Stomach (tissue), 4 donors: Measurements from ENCODE around the gene APRT.
A peak's percentile ranks its signal among the peaks of the same experiment; 100 is the strongest.

Experiments
- EP300 ChIP-seq: sonication (generic); formaldehyde crosslinking; IDR thresholded peaks from one replicate; pipeline ENCODE4 v1.6.1; 2017; ENCODE audit warnings: antibody characterized with exemption
- POLR2A ChIP-seq, 4 donors: fragments of 450-650 bp; IDR thresholded peaks; one replicate each; pipeline ENCODE4 v1.6.1; 2016; ENCODE audit warnings: antibody characterized with exemption in 4 of 4, control low read depth in 2 of 4, mild to moderate bottlenecking in 1 of 4, moderate library complexity in 1 of 4
- POLR2AphosphoS5 ChIP-seq, 3 donors: sonication (generic); formaldehyde crosslinking; IDR thresholded peaks; one replicate each; pipeline ENCODE4 v1.6.1; 2016; ENCODE audit warnings: antibody characterized with exemption in 3 of 3
- TF ChIP-seq, protein P1 (sequence below), 7 experiments: fragments of 450-650 bp in 4 of 7; fragments of 200-600 bp in 3 of 7; sonication (generic) in 3 of 7; IDR thresholded peaks; one replicate each; pipeline ENCODE4 v1.5.1; 2016 to 2019; ENCODE audit warnings: antibody characterized with exemption in 7 of 7, control low read depth in 2 of 7, mild to moderate bottlenecking in 1 of 7

DNA sequence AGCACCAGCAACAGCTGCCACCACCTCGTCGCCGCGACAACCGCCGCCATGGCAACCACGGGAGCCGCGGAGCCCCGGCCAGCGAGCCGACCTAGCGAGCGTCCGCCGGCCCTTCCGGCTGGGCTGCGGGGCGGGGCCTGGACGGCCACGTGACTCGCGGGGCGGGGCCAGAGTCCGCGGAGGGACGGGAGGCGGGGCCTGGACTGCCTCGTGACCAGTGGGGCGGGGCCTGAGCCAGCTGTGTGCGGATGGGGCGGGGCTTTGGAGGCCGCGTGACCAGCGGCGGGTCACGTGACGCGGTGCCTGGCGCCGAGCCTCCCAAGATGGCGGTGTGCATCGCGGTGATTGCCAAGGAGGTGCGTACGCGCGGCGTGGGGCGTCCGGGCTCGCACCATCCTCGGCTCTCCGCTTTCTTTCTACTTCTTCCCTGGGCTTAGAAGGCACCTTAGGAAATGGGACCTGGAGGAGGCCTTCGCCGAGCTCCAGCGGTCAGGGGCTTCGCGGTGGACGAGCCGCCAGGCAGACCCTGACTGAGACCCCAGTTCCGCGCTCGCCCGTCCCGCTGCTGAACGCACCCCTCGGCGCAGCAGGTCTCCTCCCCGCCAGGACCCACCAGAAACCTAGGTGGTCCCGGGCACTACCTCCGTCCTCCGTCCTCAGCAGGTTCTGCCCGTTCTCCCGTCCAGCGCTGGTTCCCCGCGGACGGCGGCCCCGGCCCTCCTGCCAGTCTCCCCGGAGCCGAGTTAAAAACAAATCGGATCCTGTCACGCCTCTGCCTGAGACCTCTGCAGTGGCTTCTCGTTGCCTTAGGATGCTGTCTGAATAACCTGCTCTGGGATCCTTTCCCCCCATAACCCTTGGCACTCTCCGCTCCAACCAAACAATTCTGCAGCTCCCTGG is 45.4 kb upstream of the APRT start, which contains the start of the genes GALNS and TRAPPC2L:
- TF ChIP-seq POLR2AphosphoS5 (IDR thresholded peaks at IDR 0.05) (peak; percentile 86 to 97 (median 92)), POLR2A (IDR thresholded peaks at IDR 0.05) (peak in 1 of 4 donors; percentile 4), EP300 (no peak)
- TF ChIP-seq, protein P1, sequence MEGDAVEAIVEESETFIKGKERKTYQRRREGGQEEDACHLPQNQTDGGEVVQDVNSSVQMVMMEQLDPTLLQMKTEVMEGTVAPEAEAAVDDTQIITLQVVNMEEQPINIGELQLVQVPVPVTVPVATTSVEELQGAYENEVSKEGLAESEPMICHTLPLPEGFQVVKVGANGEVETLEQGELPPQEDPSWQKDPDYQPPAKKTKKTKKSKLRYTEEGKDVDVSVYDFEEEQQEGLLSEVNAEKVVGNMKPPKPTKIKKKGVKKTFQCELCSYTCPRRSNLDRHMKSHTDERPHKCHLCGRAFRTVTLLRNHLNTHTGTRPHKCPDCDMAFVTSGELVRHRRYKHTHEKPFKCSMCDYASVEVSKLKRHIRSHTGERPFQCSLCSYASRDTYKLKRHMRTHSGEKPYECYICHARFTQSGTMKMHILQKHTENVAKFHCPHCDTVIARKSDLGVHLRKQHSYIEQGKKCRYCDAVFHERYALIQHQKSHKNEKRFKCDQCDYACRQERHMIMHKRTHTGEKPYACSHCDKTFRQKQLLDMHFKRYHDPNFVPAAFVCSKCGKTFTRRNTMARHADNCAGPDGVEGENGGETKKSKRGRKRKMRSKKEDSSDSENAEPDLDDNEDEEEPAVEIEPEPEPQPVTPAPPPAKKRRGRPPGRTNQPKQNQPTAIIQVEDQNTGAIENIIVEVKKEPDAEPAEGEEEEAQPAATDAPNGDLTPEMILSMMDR (IDR thresholded peaks at IDR 0.05): no peak
